HEK293 (cell line): ENCODE results near the gene FGD1.

Experiments used
- BCL6B ChIP-seq: fragments of 450-650 bp; formaldehyde crosslinking; IDR thresholded peaks from 2 replicates; pipeline ENCODE4 v1.5.1; 2017; ENCODE audit warnings: missing biosample characterization, missing genetic modification characterization
- HOXD13 ChIP-seq: sonication (generic); formaldehyde crosslinking; IDR thresholded peaks from 2 replicates; pipeline ENCODE4 v1.8.0; 2022; ENCODE audit warnings: missing genetic modification reagents, borderline replicate concordance
- KLF10 ChIP-seq: fragments of 450-650 bp; IDR thresholded peaks from 2 replicates; pipeline ENCODE4 v1.5.1; 2018; ENCODE audit warnings: missing biosample characterization, mild to moderate bottlenecking, missing genetic modification characterization
- MEIS1 ChIP-seq: sonication (generic); formaldehyde crosslinking; IDR thresholded peaks from 2 replicates; pipeline ENCODE4 v1.8.1; 2022; ENCODE audit warnings: missing genetic modification reagents, mild to moderate bottlenecking, borderline replicate concordance
- MZF1 ChIP-seq: fragments of 450-650 bp; formaldehyde crosslinking; IDR thresholded peaks from 2 replicates; pipeline ENCODE4 v1.5.1; 2017; ENCODE audit warnings: missing biosample characterization, missing genetic modification characterization, borderline replicate concordance
- PRDM10 ChIP-seq: fragments of 450-650 bp; formaldehyde crosslinking; IDR thresholded peaks from 2 replicates; pipeline ENCODE4 v1.5.1; 2016; ENCODE audit warnings: missing biosample characterization, missing genetic modification characterization
- REST ChIP-seq: fragments of 450-650 bp; formaldehyde crosslinking; IDR thresholded peaks from 2 replicates; pipeline ENCODE4 v1.5.1; 2016; ENCODE audit warnings: missing biosample characterization, missing genetic modification characterization
- SCRT2 ChIP-seq: fragments of 450-650 bp; formaldehyde crosslinking; IDR thresholded peaks from 2 replicates; pipeline ENCODE4 v1.5.1; 2016; ENCODE audit warnings: missing biosample characterization, missing genetic modification characterization
- SETDB1 ChIP-seq: IDR thresholded peaks from one replicate; pipeline ENCODE4 v1.6.1; 2017; ENCODE audit warnings: mild to moderate bottlenecking, low read length, moderate library complexity, mixed read lengths; ENCODE audit not compliant: insufficient read length
- SP2 ChIP-seq: fragments of 450-650 bp; formaldehyde crosslinking; IDR thresholded peaks from 2 replicates; pipeline ENCODE4 v1.5.1; 2016; ENCODE audit warnings: missing biosample characterization, missing genetic modification characterization
- WT1 ChIP-seq: fragments of 450-650 bp; formaldehyde crosslinking; IDR thresholded peaks from 2 replicates; pipeline ENCODE4 v1.5.1; 2016; ENCODE audit warnings: missing biosample characterization, missing genetic modification characterization
- ZBTB11 ChIP-seq: fragments of 450-650 bp; formaldehyde crosslinking; conservative IDR thresholded peaks from 2 replicates; pipeline ENCODE4 v1.5.1; 2016; ENCODE audit warnings: low read depth, missing biosample characterization, missing genetic modification characterization
- ZBTB48 ChIP-seq: fragments of 450-650 bp; formaldehyde crosslinking; IDR thresholded peaks from 2 replicates; pipeline ENCODE4 v1.5.1; 2016; ENCODE audit warnings: missing biosample characterization, missing genetic modification characterization
- ZBTB7A ChIP-seq: fragments of 450-650 bp; formaldehyde crosslinking; IDR thresholded peaks from 2 replicates; pipeline ENCODE4 v1.5.1; 2016; ENCODE audit warnings: low read depth, missing biosample characterization, missing genetic modification characterization
- ZNF146 ChIP-seq: fragments of 450-650 bp; formaldehyde crosslinking; IDR thresholded peaks from 2 replicates; pipeline ENCODE4 v1.5.1; 2016; ENCODE audit warnings: missing biosample characterization, missing genetic modification characterization
- ZNF155 ChIP-seq: fragments of 450-650 bp; formaldehyde crosslinking; IDR thresholded peaks from 2 replicates; pipeline ENCODE4 v1.5.1; 2016; ENCODE audit warnings: missing biosample characterization, missing genetic modification characterization
- ZNF266 ChIP-seq: fragments of 450-650 bp; formaldehyde crosslinking; IDR thresholded peaks from 2 replicates; pipeline ENCODE4 v1.5.1; 2016; ENCODE audit warnings: missing biosample characterization, missing genetic modification characterization, low read depth
- ZNF311 ChIP-seq: fragments of 450-650 bp; formaldehyde crosslinking; IDR thresholded peaks from 2 replicates; pipeline ENCODE4 v1.5.1; 2017; ENCODE audit warnings: missing biosample characterization, missing genetic modification characterization, borderline replicate concordance
- ZNF398 ChIP-seq: fragments of 450-650 bp; formaldehyde crosslinking; IDR thresholded peaks from 2 replicates; pipeline ENCODE4 v1.5.1; 2017; ENCODE audit warnings: missing biosample characterization, missing genetic modification characterization
- ZNF433 ChIP-seq: fragments of 450-650 bp; formaldehyde crosslinking; IDR thresholded peaks from 2 replicates; pipeline ENCODE4 v1.5.1; 2016; ENCODE audit warnings: missing biosample characterization, missing genetic modification characterization, low read depth
- ZNF580 ChIP-seq: fragments of 450-650 bp; formaldehyde crosslinking; IDR thresholded peaks from 2 replicates; pipeline ENCODE4 v1.5.1; 2016; ENCODE audit warnings: missing biosample characterization, missing genetic modification characterization
- ZNF658 ChIP-seq: fragments of 450-650 bp; formaldehyde crosslinking; IDR thresholded peaks from 2 replicates; pipeline ENCODE4; 2016; ENCODE audit warnings: missing biosample characterization, missing genetic modification characterization
- ZNF701 ChIP-seq: fragments of 450-650 bp; formaldehyde crosslinking; IDR thresholded peaks from 2 replicates; pipeline ENCODE4 v1.5.1; 2016; ENCODE audit warnings: missing biosample characterization, missing genetic modification characterization
- ZNF747 ChIP-seq: fragments of 450-650 bp; formaldehyde crosslinking; IDR thresholded peaks from 2 replicates; pipeline ENCODE4 v1.5.1; 2016; ENCODE audit warnings: missing biosample characterization, missing genetic modification characterization
- ZNF76 ChIP-seq: fragments of 450-650 bp; formaldehyde crosslinking; IDR thresholded peaks from 2 replicates; pipeline ENCODE4; 2016; ENCODE audit warnings: low read depth, missing biosample characterization, missing genetic modification characterization, borderline replicate concordance

Gene FGD1

GRCh38 chrX:54530357-54530900 lies 34.4 kb upstream of the FGD1 start (continued):
- TF ChIP-seq KLF10 (tag by site-specific recombination), result no peak
- TF ChIP-seq ZNF76, result 0 out of 2 replicates have a peak, but pooled peaks have one; percentile 13
- TF ChIP-seq ZNF658 (tag by site-specific recombination), result no peak
- peak; percentile 16; the same call in 1 of the 2 replicates for TF ChIP-seq PRDM10 (tag by site-specific recombination)
- TF ChIP-seq ZNF701 (tag by site-specific recombination), result no peak
- TF ChIP-seq ZNF266, result no peak
- TF ChIP-seq ZNF580 (tag by site-specific recombination), result peak; percentile 79
- TF ChIP-seq SETDB1, result no peak
- TF ChIP-seq MEIS1 (CRISPR knock-in tag), result no peak
- TF ChIP-seq SCRT2 (tag by site-specific recombination), result no peak
- peak; percentile 95 for TF ChIP-seq ZBTB11 (tag by site-specific recombination)
- TF ChIP-seq WT1 (tag by site-specific recombination), result no peak
- no peak for TF ChIP-seq MZF1 (tag by site-specific recombination)
- no peak for TF ChIP-seq ZBTB7A (tag by site-specific recombination)
- TF ChIP-seq ZNF155 (tag by site-specific recombination), result no peak
- TF ChIP-seq ZNF146 (tag by site-specific recombination), result no peak
- TF ChIP-seq ZNF398, result no peak
- TF ChIP-seq ZNF433, result no peak
- peak; percentile 22; the same call in 1 of the 2 replicates for TF ChIP-seq ZBTB48 (tag by site-specific recombination)
- no peak for TF ChIP-seq BCL6B (tag by site-specific recombination)
- TF ChIP-seq ZNF747 (tag by site-specific recombination), result no peak
- no peak for TF ChIP-seq HOXD13 (CRISPR knock-in tag)
- TF ChIP-seq ZNF311 (tag by site-specific recombination), result no peak
- no peak for TF ChIP-seq REST (tag by site-specific recombination)
- TF ChIP-seq SP2 (tag by site-specific recombination), result no peak
- TF ChIP-seq, all 188 proteins: peak for 6
